GM23248 (cell line): Measurements from ENCODE around the gene IPO4. TPM values are rescaled to one million over a fixed set of nuclear protein-coding genes. Genes with fewer than 3 reads are reported as not detected.

Experiments
- DNase-seq: peaks from one replicate; pipeline ENCODE4 v3.0.0-alpha.2; 2015
- H2AFZ ChIP-seq: fragments of 200-600 bp; sonication (generic); 2 replicates; pipeline ENCODE4 v1.6.1; 2016; ENCODE audit warnings: antibody characterized with exemption
- H3F3A ChIP-seq: fragments of 200-600 bp; sonication (generic); 2 replicates; pipeline ENCODE4 v1.6.1; 2016; ENCODE audit warnings: mild to moderate bottlenecking, antibody characterized with exemption, mixed run types; ENCODE audit not compliant: insufficient read depth
- H3K27ac ChIP-seq: fragments of 200-600 bp; sonication (generic); 2 replicates; pipeline ENCODE4 v1.5.1; 2016; ENCODE audit warnings: mild to moderate bottlenecking
- H3K27me3 ChIP-seq: fragments of 200-600 bp; sonication (generic); replicated peaks from 2 replicates; pipeline ENCODE4 v1.6.1; 2016; ENCODE audit warnings: mild to moderate bottlenecking; ENCODE audit not compliant: insufficient read depth
- H3K36me3 ChIP-seq: fragments of 200-600 bp; sonication (generic); 2 replicates; pipeline ENCODE4 v1.6.1; 2016; ENCODE audit warnings: low read depth, mild to moderate bottlenecking
- H3K4me1 ChIP-seq: fragments of 200-600 bp; sonication (generic); 2 replicates; pipeline ENCODE4 v1.6.1; 2016; ENCODE audit warnings: mild to moderate bottlenecking; ENCODE audit not compliant: insufficient read depth
- H3K4me2 ChIP-seq: fragments of 200-600 bp; sonication (generic); one replicate; pipeline ENCODE4 v1.6.1; 2016; ENCODE audit warnings: mild to moderate bottlenecking; ENCODE audit not compliant: unreplicated experiment
- H3K4me3 ChIP-seq: fragments of 200-600 bp; sonication (generic); 2 replicates; pipeline ENCODE4 v1.5.1; 2016; ENCODE audit warnings: mild to moderate bottlenecking
- H3K79me2 ChIP-seq: fragments of 200-600 bp; sonication (generic); 2 replicates; pipeline ENCODE4 v1.6.1; 2016; ENCODE audit warnings: mild to moderate bottlenecking; ENCODE audit not compliant: insufficient read depth
- H3K9ac ChIP-seq: fragments of 200-600 bp; sonication (generic); 2 replicates; pipeline ENCODE4 v1.6.1; 2016; ENCODE audit warnings: mild to moderate bottlenecking
- H3K9me2 ChIP-seq: fragments of 200-600 bp; sonication (generic); 2 replicates; pipeline ENCODE4 v1.6.1; 2016; ENCODE audit warnings: mixed run types, mild to moderate bottlenecking, moderate library complexity; ENCODE audit not compliant: insufficient read depth
- H3K9me3 ChIP-seq: fragments of 200-600 bp; sonication (generic); one replicate; pipeline ENCODE4 v1.6.1; 2017; ENCODE audit warnings: low read depth
- H4K20me1 ChIP-seq: fragments of 200-600 bp; sonication (generic); 2 replicates; pipeline ENCODE4 v1.6.0; 2016; ENCODE audit not compliant: insufficient read depth
- EZH2 ChIP-seq: fragments of 200-600 bp; sonication (generic); IDR thresholded peaks from 2 replicates; pipeline ENCODE4 v1.6.1; 2018; ENCODE audit warnings: antibody characterized with exemption, mild to moderate bottlenecking; ENCODE audit not compliant: insufficient read depth, poor library complexity, severe bottlenecking
- EZH2phosphoT487 ChIP-seq: fragments of 200-600 bp; sonication (generic); IDR thresholded peaks from 2 replicates; pipeline ENCODE4 v1.6.1; 2018; ENCODE audit warnings: antibody characterized with exemption, moderate library complexity, mild to moderate bottlenecking, low read depth; ENCODE audit not compliant: insufficient read depth
- WGBS, 2 experiments: methylation state at CpG; one replicate each; pipeline ENCODE4 v1.1.6; 2015 to 2017; ENCODE audit warnings: low lambda C conversion rate in 2 of 2, low coverage in 1 of 2; ENCODE audit errors: missing lambda C conversion rate in 2 of 2; 5-methylcytosine and 5-hydroxymethylcytosine counted together
- in situ Hi-C: fragments of 300-500 bp; cut with MboI; formaldehyde crosslinking; loops from 2 replicates; pipeline ENCODE4 v1.15.0; 2020
- polyA plus RNA-seq: library from polyadenylated mRNA; unstranded; fragments of >200 nt; fragmentation: Nextera tagmentation; extraction: Ambion mirVana; gene quantifications from 2 replicates; pipeline ENCODE4 v1.2.1, GENCODE V29; 2016
- total RNA-seq: library from RNA; depleted of rRNA; stranded (reverse); fragments of >200 nt; shearing (Covaris generic); gene quantifications from 2 replicates; pipeline ENCODE4 v1.2.3, GENCODE V29; 2014

Gene IPO4
- total and polyA plus RNA-seq, 2 experiments from 2014 or later, result 33.6 to 58.3 TPM

DNA sequence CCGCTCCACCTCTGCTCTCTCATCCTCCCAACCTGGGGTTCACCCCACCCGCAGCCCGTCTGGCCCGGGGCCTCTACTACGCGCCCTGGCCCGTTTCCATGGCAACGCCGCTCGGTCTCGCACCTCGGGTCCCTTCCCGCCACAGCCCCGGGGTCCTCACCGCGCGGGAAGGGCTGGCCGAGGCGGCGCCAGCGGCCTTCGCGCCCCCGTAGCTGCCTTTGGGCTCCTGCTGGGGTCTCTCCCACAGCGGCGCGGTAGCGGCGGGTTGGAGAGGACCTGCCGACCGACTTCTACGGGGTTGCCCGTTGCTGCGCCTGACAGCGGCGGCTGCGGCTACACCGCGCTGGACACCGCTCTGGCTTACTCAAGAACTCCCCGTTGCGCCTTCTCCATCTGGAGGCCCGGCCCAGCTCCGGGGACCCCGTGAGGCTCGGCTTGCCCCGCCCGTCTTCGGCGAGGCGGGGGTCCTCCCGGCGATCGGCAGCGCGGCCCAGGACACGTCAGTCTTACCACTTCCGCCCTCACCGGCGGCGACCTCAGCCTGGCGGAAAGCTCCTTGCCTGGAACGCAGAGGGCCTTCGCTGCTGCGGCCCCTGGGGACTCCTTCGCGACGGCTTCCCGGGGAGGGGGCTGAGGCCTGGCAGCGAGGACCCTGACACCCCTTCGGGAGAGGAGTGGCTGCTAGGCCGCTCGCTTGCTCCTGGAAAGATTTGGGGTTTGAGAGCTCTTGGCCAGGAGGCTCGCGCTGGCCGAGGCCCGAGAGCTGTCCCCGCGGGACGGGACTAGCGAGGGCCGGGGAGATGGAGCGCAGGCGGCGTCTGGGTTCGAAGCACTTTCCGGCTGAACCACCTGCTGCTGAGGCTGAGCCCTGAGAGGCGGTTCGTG is 6.8 kb upstream of the IPO4 start, which contains the start of gene TM9SF1:
Gene TM9SF1, minus strand, starts transcription at position 256 of the 885 bp plus-strand sequence. CDS start 422 bp downstream, outside the sequence.
- in situ Hi-C loops, result no loop called here
- H3K36me3 ChIP-seq, result no peaks in the 10 kb centered on the region
- H3K27ac ChIP-seq, result peak within 1 kb of the TSS; percentile 81
- peak; percentile 93 for DNase-seq
- peaks cover 6% of the 10 kb centered on the region; the same call in 1 of the 2 replicates for H3F3A ChIP-seq
- peaks cover 85% of the 10 kb centered on the region for H3K79me2 ChIP-seq
- no peaks in the 10 kb centered on the region for H3K9me2 ChIP-seq
- TF ChIP-seq EZH2 (no peak), EZH2phosphoT487 (no peak)
- H3K4me3 ChIP-seq, result peak within 1 kb of the TSS; percentile 83
- no peaks in the 10 kb centered on the region for H3K9me3 ChIP-seq
- H2AFZ ChIP-seq, result peak within 1 kb of the TSS; percentile 80
- H3K4me1 ChIP-seq, result peaks cover 13% of the 10 kb centered on the region
- H3K9ac ChIP-seq, result peak within 1 kb of the TSS; percentile 94
- H3K4me2 ChIP-seq, result peak within 1 kb of the TSS; percentile 99
- WGBS, 2 experiments, result 1% methylated on average over 84 to 86 of the region's 89 CpGs
- H4K20me1 ChIP-seq, result no peaks in the 10 kb centered on the region
- H3K27me3 ChIP-seq, result no peaks in the 10 kb centered on the region

DNA sequence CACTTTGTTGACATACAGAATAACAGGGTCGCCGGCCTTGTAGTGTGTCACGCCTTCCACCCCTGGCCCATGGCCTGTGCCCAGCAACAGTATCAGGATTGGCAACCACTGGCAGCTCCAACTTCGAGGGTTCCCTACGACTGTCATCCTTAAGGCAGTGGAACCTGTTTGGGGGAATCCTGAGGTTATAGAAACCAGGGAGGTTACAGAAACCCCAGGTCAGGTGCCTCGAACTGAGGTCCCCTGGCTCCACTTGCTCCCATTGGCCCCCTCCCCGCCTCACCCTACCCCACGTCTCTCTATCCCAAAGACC is 6.2 kb upstream of the IPO4 start:
- in situ Hi-C loops, result no loop called here
- H3K27ac ChIP-seq, result peak overlapping the region; percentile 81
- peaks cover 9% of the 10 kb centered on the region for H3F3A ChIP-seq
- peak; percentile 18 for DNase-seq
- no peaks in the 10 kb centered on the region for H3K9me3 ChIP-seq
- 43 to 70% methylated on average over 5 to 8 of the region's 8 CpGs for WGBS, 2 experiments
- no peaks in the 10 kb centered on the region for H4K20me1 ChIP-seq
- no peaks in the 10 kb centered on the region for H3K36me3 ChIP-seq
- peak overlapping the region; percentile 94 for H3K9ac ChIP-seq
- no peaks in the 10 kb centered on the region for H3K27me3 ChIP-seq
- H3K4me2 ChIP-seq, result peak overlapping the region; percentile 99
- H3K79me2 ChIP-seq, result peaks cover 81% of the 10 kb centered on the region
- peak overlapping the region; percentile 80 for H2AFZ ChIP-seq
- H3K4me3 ChIP-seq, result peak overlapping the region; percentile 83
- no peaks in the 10 kb centered on the region for H3K9me2 ChIP-seq
- H3K4me1 ChIP-seq, result peaks cover 13% of the 10 kb centered on the region
- TF ChIP-seq EZH2 (no peak), EZH2phosphoT487 (no peak)

DNA sequence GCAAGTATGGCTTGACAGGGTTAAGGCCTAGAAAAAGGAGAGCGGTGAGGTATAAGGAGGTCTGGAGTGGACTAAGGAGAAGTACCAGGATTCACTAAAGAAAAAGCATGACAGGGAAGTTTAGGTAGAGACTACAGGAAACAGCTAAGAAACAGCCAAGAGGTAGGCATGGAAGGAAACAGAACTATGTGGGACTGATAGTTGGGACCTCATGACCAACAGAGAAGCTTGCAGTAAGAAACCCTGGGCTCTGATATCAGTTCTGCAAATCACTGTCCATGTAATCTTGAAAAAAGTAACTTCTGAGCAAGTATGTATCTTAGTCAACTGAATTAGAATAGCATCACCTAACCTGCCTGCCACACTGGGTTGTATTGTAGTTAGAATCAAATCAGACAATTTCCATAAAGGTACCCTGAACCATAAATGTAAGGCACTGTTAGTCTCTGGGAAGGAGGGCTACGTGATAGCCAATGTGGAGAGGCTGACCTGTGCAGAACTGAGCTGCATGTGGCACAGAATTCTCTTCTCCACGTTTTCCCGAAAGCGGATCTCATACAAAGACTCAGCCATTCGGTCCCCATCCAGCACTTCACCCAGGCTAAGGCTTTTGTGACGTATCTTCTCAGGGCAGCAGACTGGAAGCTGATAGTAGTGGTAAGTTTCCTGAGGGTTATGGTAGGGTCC is 5.7 kb upstream of the IPO4 start:
- Histone ChIP-seq H4K20me1 (no peaks in the 10 kb centered on the region), H3K9me2 (no peaks in the 10 kb centered on the region), H3K9me3 (no peaks in the 10 kb centered on the region), H3K4me1 (peaks cover 13% of the 10 kb centered on the region), H3K79me2 (peaks cover 77% of the 10 kb centered on the region), H3K9ac (peak overlapping the region; percentile 94), H3F3A (peaks cover 14% of the 10 kb centered on the region), H2AFZ (peak overlapping the region; percentile 80; the same call in 1 of the 2 replicates), H3K27me3 (no peaks in the 10 kb centered on the region), H3K36me3 (no peaks in the 10 kb centered on the region), H3K4me2 (peak overlapping the region; percentile 99), H3K4me3 (peak overlapping the region; percentile 83), H3K27ac (peak overlapping the region; percentile 81; the same call in 1 of the 2 replicates)
- no peak for DNase-seq
- WGBS, 2 experiments, result 66 to 67% methylated on average over 7 of the region's 7 CpGs
- in situ Hi-C loops, result no loop called here
- no peak for TF ChIP-seq EZH2
- no peak for TF ChIP-seq EZH2phosphoT487

DNA sequence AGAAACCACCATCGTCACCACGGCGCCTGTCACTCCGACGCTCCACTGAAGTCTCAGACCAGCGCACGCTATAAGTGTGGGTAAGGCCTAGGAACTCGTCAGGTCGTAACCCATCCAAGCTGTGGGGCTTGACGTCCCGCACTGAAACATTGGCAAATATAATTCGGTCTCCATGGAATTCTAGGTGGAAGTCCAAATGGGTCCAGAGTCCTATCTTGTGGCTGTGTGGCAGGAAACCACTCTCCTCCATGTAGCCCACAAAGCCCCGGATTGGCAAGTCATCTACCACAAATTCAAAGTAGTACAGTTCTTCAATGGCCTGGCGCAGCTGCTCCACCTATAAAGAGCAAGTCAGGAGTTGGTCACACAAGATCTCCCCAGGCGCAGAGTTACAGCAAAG is 4.3 kb upstream of the IPO4 start:
- H3K4me2 ChIP-seq, result no peak overlapping the region
- no peaks in the 10 kb centered on the region for H3K9me2 ChIP-seq
- H3K9ac ChIP-seq, result no peak overlapping the region
- no peaks in the 10 kb centered on the region for H3K36me3 ChIP-seq
- no peaks in the 10 kb centered on the region for H3K27me3 ChIP-seq
- H2AFZ ChIP-seq, result no peak overlapping the region
- H3F3A ChIP-seq, result peaks cover 18% of the 10 kb centered on the region
- TF ChIP-seq EZH2phosphoT487 (no peak), EZH2 (no peak)
- no peak overlapping the region for H3K4me3 ChIP-seq
- in situ Hi-C loops, result no loop called here
- DNase-seq, result no peak
- H3K4me1 ChIP-seq, result peaks cover 19% of the 10 kb centered on the region
- no peaks in the 10 kb centered on the region for H4K20me1 ChIP-seq
- 96% methylated on average over 15 of the region's 15 CpGs for WGBS, 2 experiments
- H3K9me3 ChIP-seq, result no peaks in the 10 kb centered on the region
- H3K27ac ChIP-seq, result no peak overlapping the region
- peaks cover 70% of the 10 kb centered on the region for H3K79me2 ChIP-seq
